ENCODE results near the gene ARHGEF39.
A peak's percentile ranks its signal among the peaks of the same experiment; 100 is the strongest.

ARHGEF39 gene

DNA sequence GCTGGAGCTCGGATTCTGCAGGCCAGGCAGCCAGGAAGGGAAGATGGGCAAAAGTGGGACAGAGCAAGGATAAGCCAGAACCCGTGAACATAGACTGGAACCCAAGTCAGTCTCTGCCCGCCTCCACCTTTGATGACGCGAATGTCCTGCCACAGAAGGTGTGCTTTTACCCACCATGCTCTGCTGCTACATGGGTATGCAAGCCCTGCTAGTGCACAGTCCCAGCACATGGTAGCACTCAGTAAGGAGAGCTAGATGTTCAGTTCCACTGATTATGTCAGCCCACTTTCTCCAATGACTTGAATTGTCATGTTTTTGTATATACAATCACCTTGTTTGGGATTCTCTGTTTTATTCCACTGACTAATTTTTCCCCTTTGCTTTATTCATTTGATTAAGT is 35.4 kb downstream of the ARHGEF39 start:
- H3K4me3 ChIP-seq (ENCODE audit: low read depth in 1 of 2, low read length in 2 of 2), result no peak overlapping the region
- no peaks in the 10 kb centered on the region for H3K27me3 ChIP-seq (ENCODE audit: low read depth, low read length)
- H3K36me3 ChIP-seq (ENCODE audit: control insufficient read depth in 1 of 2, insufficient read depth in 2 of 2, low read length in 2 of 2), result no peaks in the 10 kb centered on the region
- no peaks in the 10 kb centered on the region for H3K4me1 ChIP-seq (ENCODE audit: control insufficient read depth in 1 of 2, insufficient read depth in 2 of 2, low read length in 2 of 2)
- no peak overlapping the region for H3K27ac ChIP-seq (ENCODE audit: low read length)
- H3K9me3 ChIP-seq (ENCODE audit: control insufficient read depth in 1 of 2, low read length in 2 of 2), result no peaks in the 10 kb centered on the region

DNA sequence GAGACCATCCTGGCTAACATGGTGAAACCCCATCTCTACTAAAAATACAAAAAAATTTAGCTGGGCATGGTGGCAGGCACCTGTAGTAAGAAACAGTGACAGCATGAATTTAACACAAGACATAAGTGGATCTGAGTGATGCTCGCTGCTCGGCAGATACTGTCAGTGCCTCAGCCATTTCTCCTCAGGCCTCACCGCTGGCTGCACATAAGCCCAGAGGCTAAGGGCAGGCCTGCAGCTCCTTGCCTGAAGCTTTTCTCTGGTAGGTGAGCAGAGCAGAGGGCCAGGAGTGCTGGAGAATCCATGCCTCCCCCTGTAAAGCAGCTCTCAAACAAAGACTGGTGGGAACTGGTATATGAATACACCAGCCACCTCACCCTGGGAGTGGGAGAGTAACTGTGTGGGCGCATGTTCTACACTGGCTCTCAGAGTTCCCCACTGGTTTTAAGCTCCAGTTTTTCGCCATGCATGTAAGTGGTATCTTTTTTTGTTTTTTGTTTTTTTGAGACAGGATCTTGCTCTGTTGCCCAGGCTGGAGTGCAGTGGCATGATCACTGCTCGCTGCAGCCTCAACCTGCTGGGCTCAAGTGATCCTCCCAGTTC is 36.5 kb downstream of the ARHGEF39 start:
- Histone ChIP-seq H3K36me3 (ENCODE audit: control insufficient read depth in 1 of 2, insufficient read depth in 2 of 2, low read length in 2 of 2) (no peaks in the 10 kb centered on the region), H3K4me3 (ENCODE audit: low read depth in 1 of 2, low read length in 2 of 2) (no peak overlapping the region), H3K9me3 (ENCODE audit: control insufficient read depth in 1 of 2, low read length in 2 of 2) (no peaks in the 10 kb centered on the region), H3K4me1 (ENCODE audit: control insufficient read depth in 1 of 2, insufficient read depth in 2 of 2, low read length in 2 of 2) (no peaks in the 10 kb centered on the region), H3K27me3 (ENCODE audit: low read depth, low read length) (no peaks in the 10 kb centered on the region), H3K27ac (ENCODE audit: low read length) (no peak overlapping the region)

DNA sequence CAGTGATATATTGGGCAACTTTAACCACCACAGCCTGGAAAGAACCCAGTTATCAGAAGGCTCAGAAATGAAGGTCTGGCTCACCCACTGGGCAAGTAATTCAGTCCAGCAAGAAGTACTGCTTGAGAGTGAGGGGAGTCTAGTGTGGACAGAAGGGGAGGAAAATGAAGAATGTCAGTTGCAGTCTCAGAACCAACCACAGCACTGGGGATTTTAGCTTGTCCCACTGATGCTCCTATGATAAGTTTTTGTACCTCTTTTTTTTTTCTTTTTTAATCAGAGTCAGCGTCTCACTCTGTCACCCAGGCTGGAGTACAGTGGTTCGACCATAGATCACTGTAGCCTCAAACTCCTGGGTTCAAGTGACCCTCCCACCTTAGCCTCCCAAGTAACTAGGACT is 37.4 kb downstream of the ARHGEF39 start:
- Histone ChIP-seq H3K27ac (ENCODE audit: low read length) (no peak overlapping the region), H3K4me3 (ENCODE audit: low read depth in 1 of 2, low read length in 2 of 2) (no peak overlapping the region)

GRCh38 chr9:35619800-35620158 is 45.2 kb downstream of the ARHGEF39 start:
- Histone ChIP-seq H3K4me1 (ENCODE audit: control insufficient read depth in 1 of 2, insufficient read depth in 2 of 2, low read length in 2 of 2) (peaks cover 0 to 8% of the 10 kb centered on the region in 2 donors), H3K4me3 (ENCODE audit: low read depth in 1 of 2, low read length in 2 of 2) (no peak overlapping the region), H3K36me3 (ENCODE audit: control insufficient read depth in 1 of 2, insufficient read depth in 2 of 2, low read length in 2 of 2) (no peaks in the 10 kb centered on the region), H3K27me3 (ENCODE audit: low read depth, low read length) (no peaks in the 10 kb centered on the region), H3K9me3 (ENCODE audit: control insufficient read depth in 1 of 2, low read length in 2 of 2) (no peaks in the 10 kb centered on the region), H3K27ac (ENCODE audit: low read length) (no peak overlapping the region)

More for the DNA sequence above, 37.4 kb downstream of the ARHGEF39 start:
- H3K27me3 ChIP-seq (ENCODE audit: low read depth, low read length), result no peaks in the 10 kb centered on the region
- H3K36me3 ChIP-seq (ENCODE audit: control insufficient read depth in 1 of 2, insufficient read depth in 2 of 2, low read length in 2 of 2), result no peaks in the 10 kb centered on the region
- H3K4me1 ChIP-seq (ENCODE audit: control insufficient read depth in 1 of 2, insufficient read depth in 2 of 2, low read length in 2 of 2), result no peaks in the 10 kb centered on the region
- H3K9me3 ChIP-seq (ENCODE audit: control insufficient read depth in 1 of 2, low read length in 2 of 2), result no peaks in the 10 kb centered on the region

- Histone ChIP-seq H3K27ac (ENCODE audit: low read length) (no peak overlapping the region), H3K36me3 (ENCODE audit: control insufficient read depth in 1 of 2, insufficient read depth in 2 of 2, low read length in 2 of 2) (no peaks in the 10 kb centered on the region), H3K4me3 (ENCODE audit: low read depth in 1 of 2, low read length in 2 of 2) (no peak overlapping the region), H3K27me3 (ENCODE audit: low read depth, low read length) (no peaks in the 10 kb centered on the region), H3K9me3 (ENCODE audit: control insufficient read depth in 1 of 2, low read length in 2 of 2) (no peaks in the 10 kb centered on the region), H3K4me1 (ENCODE audit: control insufficient read depth in 1 of 2, insufficient read depth in 2 of 2, low read length in 2 of 2) (peaks cover 0 to 8% of the 10 kb centered on the region in 2 donors)
These were observed 45.9 kb downstream of the ARHGEF39 start for GRCh38 chr9:35618854-35619799.

DNA sequence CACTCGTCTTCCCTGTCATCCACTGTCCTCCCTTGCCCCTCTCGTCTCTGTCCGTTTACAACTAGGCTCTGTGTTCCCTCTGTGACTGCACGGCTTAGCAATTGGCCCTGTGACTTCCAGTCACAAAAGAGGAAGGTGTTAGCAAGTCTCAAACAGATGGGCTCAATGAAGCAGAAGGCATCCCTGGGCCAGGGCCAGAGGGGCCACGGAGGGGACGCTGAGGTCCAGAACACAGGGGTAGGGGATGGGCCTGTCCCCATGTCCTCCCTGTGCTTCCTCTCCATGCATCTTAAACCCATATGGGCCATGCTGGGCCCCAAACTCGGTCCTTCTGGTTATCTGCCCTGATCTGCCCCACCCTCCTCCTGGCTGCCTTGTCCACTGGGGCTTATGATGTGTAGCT is 46.7 kb downstream of the ARHGEF39 start, which contains the start of gene CD72:
Gene CD72 (minus strand): TSS at position 89 of the 403 bp plus-strand sequence. CDS start 110 bp downstream, outside the sequence.
- Histone ChIP-seq H3K9me3 (ENCODE audit: control insufficient read depth in 1 of 2, low read length in 2 of 2) (no peaks in the 10 kb centered on the region), H3K36me3 (ENCODE audit: control insufficient read depth in 1 of 2, insufficient read depth in 2 of 2, low read length in 2 of 2) (no peaks in the 10 kb centered on the region), H3K4me1 (ENCODE audit: control insufficient read depth in 1 of 2, insufficient read depth in 2 of 2, low read length in 2 of 2) (peaks cover 0 to 8% of the 10 kb centered on the region in 2 donors), H3K4me3 (ENCODE audit: low read depth in 1 of 2, low read length in 2 of 2) (peak within 1 kb of the TSS; percentile 60 to 64), H3K27me3 (ENCODE audit: low read depth, low read length) (no peaks in the 10 kb centered on the region), H3K27ac (ENCODE audit: low read length) (no peak within 1 kb of the TSS)

DNA sequence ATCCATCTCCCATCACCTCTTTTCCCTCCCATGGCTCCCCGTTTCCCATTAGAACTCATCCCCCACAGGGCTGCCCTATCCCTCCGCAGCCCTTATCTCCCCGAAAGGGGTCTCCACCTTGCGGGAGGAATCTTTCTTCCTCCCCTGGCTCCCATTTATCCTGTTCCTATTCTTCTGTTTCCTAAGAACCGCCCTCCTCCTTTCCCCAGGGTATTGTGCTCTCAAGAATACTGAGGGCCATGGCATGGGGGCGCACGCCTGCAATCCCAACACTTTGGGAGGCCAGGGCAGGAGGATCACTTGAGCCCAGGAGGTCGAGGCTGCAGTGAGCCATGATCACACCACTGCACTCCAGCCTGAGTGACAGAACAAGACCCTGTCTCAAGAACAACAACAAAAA is 47.4 kb downstream of the ARHGEF39 start:
- Histone ChIP-seq H3K36me3 (ENCODE audit: control insufficient read depth in 1 of 2, insufficient read depth in 2 of 2, low read length in 2 of 2) (no peaks in the 10 kb centered on the region), H3K27ac (ENCODE audit: low read length) (no peak overlapping the region), H3K9me3 (ENCODE audit: control insufficient read depth in 1 of 2, low read length in 2 of 2) (no peaks in the 10 kb centered on the region), H3K4me1 (ENCODE audit: control insufficient read depth in 1 of 2, insufficient read depth in 2 of 2, low read length in 2 of 2) (peaks cover 0 to 8% of the 10 kb centered on the region in 2 donors), H3K27me3 (ENCODE audit: low read depth, low read length) (no peaks in the 10 kb centered on the region), H3K4me3 (ENCODE audit: low read depth in 1 of 2, low read length in 2 of 2) (peak overlapping the region; percentile 60 to 64)

GRCh38 chr9:35616681-35617459 is 48.1 kb downstream of the ARHGEF39 start:
- no peak overlapping the region for H3K27ac ChIP-seq (ENCODE audit: low read length)
- no peaks in the 10 kb centered on the region for H3K27me3 ChIP-seq (ENCODE audit: low read depth, low read length)
- H3K36me3 ChIP-seq (ENCODE audit: control insufficient read depth in 1 of 2, insufficient read depth in 2 of 2, low read length in 2 of 2), result no peaks in the 10 kb centered on the region
- H3K9me3 ChIP-seq (ENCODE audit: control insufficient read depth in 1 of 2, low read length in 2 of 2), result no peaks in the 10 kb centered on the region
- H3K4me1 ChIP-seq (ENCODE audit: control insufficient read depth in 1 of 2, insufficient read depth in 2 of 2, low read length in 2 of 2), result peaks cover 0 to 8% of the 10 kb centered on the region in 2 donors
- H3K4me3 ChIP-seq (ENCODE audit: low read depth in 1 of 2, low read length in 2 of 2), result peak overlapping the region; percentile 60 to 64

GRCh38 chr9:35615981-35616680 is 48.9 kb downstream of the ARHGEF39 start:
- Histone ChIP-seq H3K27me3 (ENCODE audit: low read depth, low read length) (no peaks in the 10 kb centered on the region), H3K4me3 (ENCODE audit: low read depth in 1 of 2, low read length in 2 of 2) (no peak overlapping the region), H3K27ac (ENCODE audit: low read length) (no peak overlapping the region), H3K4me1 (ENCODE audit: control insufficient read depth in 1 of 2, insufficient read depth in 2 of 2, low read length in 2 of 2) (peaks cover 3 to 8% of the 10 kb centered on the region in 2 donors), H3K9me3 (ENCODE audit: control insufficient read depth in 1 of 2, low read length in 2 of 2) (no peaks in the 10 kb centered on the region), H3K36me3 (ENCODE audit: control insufficient read depth in 1 of 2, insufficient read depth in 2 of 2, low read length in 2 of 2) (no peaks in the 10 kb centered on the region)

DNA sequence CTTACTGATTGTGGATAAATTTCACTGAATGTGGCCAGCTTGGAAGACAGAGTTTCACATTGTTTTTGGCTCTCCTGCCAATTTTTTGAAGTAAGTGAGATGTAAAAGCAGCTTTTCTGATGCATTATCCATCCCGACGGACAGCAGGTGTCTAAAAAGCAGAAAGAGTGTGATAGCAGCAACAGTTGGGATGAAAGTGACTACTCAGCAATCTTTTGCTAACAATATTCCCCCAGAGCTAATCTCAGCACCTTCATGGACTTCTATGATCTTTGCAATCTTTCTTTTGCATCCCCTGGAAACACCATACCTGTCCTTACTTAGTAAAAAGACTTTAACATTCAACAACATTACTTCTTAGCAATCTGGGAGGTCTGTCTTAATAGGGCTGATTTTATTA is 52.2 kb downstream of the ARHGEF39 start:
- Histone ChIP-seq H3K4me3 (ENCODE audit: low read depth in 1 of 2, low read length in 2 of 2) (no peak overlapping the region), H3K36me3 (ENCODE audit: control insufficient read depth in 1 of 2, insufficient read depth in 2 of 2, low read length in 2 of 2) (peaks cover 17 to 21% of the 10 kb centered on the region in 2 donors), H3K27me3 (ENCODE audit: low read depth, low read length) (no peaks in the 10 kb centered on the region), H3K4me1 (ENCODE audit: control insufficient read depth in 1 of 2, insufficient read depth in 2 of 2, low read length in 2 of 2) (peaks cover 3% of the 10 kb centered on the region in 2 donors), H3K9me3 (ENCODE audit: control insufficient read depth in 1 of 2, low read length in 2 of 2) (no peaks in the 10 kb centered on the region), H3K27ac (ENCODE audit: low read length) (no peak overlapping the region)
